Right lobe of liver (tissue), 4 donors: ENCODE data around the gene DOHH.

Source experiments
- CTCF ChIP-seq, 4 donors: fragments of 200-600 bp in 3 of 4; fragments of 450-650 bp in 1 of 4; IDR thresholded peaks; one replicate each; pipeline versions ENCODE4 v1.5.1 to v1.8.0; 2016 to 2022; ENCODE audit warnings: antibody characterized with exemption in 4 of 4, mild to moderate bottlenecking in 2 of 4
- POLR2A ChIP-seq: fragments of 450-650 bp; IDR thresholded peaks from one replicate; pipeline ENCODE4 v1.6.1; 2017; ENCODE audit warnings: antibody characterized with exemption, mild to moderate bottlenecking
- donor health status: DM: no; HTN: no; CAD: no.
- donor health status: DM: no; HTN: no; CAD: no.
- donor health status: DM: no; HTN: yes; CAD: no.

GRCh38 chr19:3462991-3463713 lies 37.3 kb downstream of the DOHH start:
- TF ChIP-seq CTCF (IDR thresholded peaks at IDR 0.05) (no peak), POLR2A (no peak)
